H9 (cell line): ENCODE results near the gene SPEN. TPM values are rescaled to one million over a fixed set of nuclear protein-coding genes. Genes with fewer than 3 reads are reported as not detected.
A peak's percentile ranks its signal among the peaks of the same experiment; 100 is the strongest.

ENCODE experiments used
- DNase-seq: peaks from one replicate; pipeline ENCODE4 v3.0.0-alpha.2; 2017
- H2AFZ ChIP-seq: one replicate; pipeline ENCODE4 v1.6.1; 2013; ENCODE audit warnings: mild to moderate bottlenecking, low read length, control low read depth, moderate library complexity
- H2AK5ac ChIP-seq: 2 replicates; pipeline ENCODE4 v1.6.1; 2013; ENCODE audit warnings: low read length, control low read depth, mixed read lengths; ENCODE audit not compliant: insufficient read length
- H2BK120ac ChIP-seq: one replicate; pipeline ENCODE4 v1.6.1; 2013; ENCODE audit warnings: low read depth, mild to moderate bottlenecking, low read length, control low read depth, inconsistent platforms; ENCODE audit not compliant: poor library complexity, severe bottlenecking
- H2BK12ac ChIP-seq: 2 replicates; pipeline ENCODE4 v1.6.1; 2013; ENCODE audit warnings: low read length, control low read depth, mixed read lengths, low read depth; ENCODE audit not compliant: insufficient read length
- H2BK15ac ChIP-seq: 2 replicates; pipeline ENCODE4 v1.6.1; 2013; ENCODE audit warnings: low read depth, low read length, control low read depth
- H2BK20ac ChIP-seq: one replicate; pipeline ENCODE4 v1.6.1; 2013; ENCODE audit warnings: low read depth, mild to moderate bottlenecking, low read length, control low read depth, inconsistent platforms; ENCODE audit not compliant: poor library complexity, severe bottlenecking
- H2BK5ac ChIP-seq: 2 replicates; pipeline ENCODE4 v1.6.1; 2013; ENCODE audit warnings: low read length, control low read depth, mixed read lengths; ENCODE audit not compliant: insufficient read length
- H3K14ac ChIP-seq: 2 replicates; pipeline ENCODE4 v1.6.1; 2013; ENCODE audit warnings: low read length, control low read depth; ENCODE audit not compliant: insufficient read depth
- H3K18ac ChIP-seq: 2 replicates; pipeline ENCODE4 v1.6.1; 2013; ENCODE audit warnings: low read depth, mild to moderate bottlenecking, mixed read lengths, low read length, control low read depth; ENCODE audit not compliant: insufficient read length
- H3K23ac ChIP-seq: 2 replicates; pipeline ENCODE4 v1.6.1; 2013; ENCODE audit warnings: low read length, control low read depth, mixed read lengths, low read depth; ENCODE audit not compliant: insufficient read length
- H3K23me2 ChIP-seq: 2 replicates; pipeline ENCODE4 v1.6.1; 2013; ENCODE audit warnings: low read depth, mild to moderate bottlenecking, mixed read lengths, low read length, control low read depth; ENCODE audit not compliant: insufficient read length, poor library complexity, severe bottlenecking
- H3K27ac ChIP-seq: 2 replicates; pipeline ENCODE4 v1.5.1; 2013; ENCODE audit warnings: low read length, control low read depth, mixed read lengths, low read depth; ENCODE audit not compliant: insufficient read length
- H3K27me3 ChIP-seq: 2 replicates; pipeline ENCODE4 v1.6.1; 2013; ENCODE audit warnings: low read length, control low read depth, inconsistent platforms; ENCODE audit not compliant: insufficient read depth
- H3K4ac ChIP-seq: 2 replicates; pipeline ENCODE4 v1.6.1; 2013; ENCODE audit warnings: low read depth, mild to moderate bottlenecking, control low read depth, inconsistent platforms, low read length, moderate library complexity
- H3K4me1 ChIP-seq: 2 replicates; pipeline ENCODE4 v1.6.1; 2013; ENCODE audit warnings: low read length, control low read depth, inconsistent platforms; ENCODE audit not compliant: insufficient read depth
- H3K4me2 ChIP-seq: 2 replicates; pipeline ENCODE4 v1.6.1; 2013; ENCODE audit warnings: low read length, control low read depth, mixed read lengths; ENCODE audit not compliant: insufficient read length, insufficient read depth
- H3K56ac ChIP-seq: 2 replicates; pipeline ENCODE4 v1.6.1; 2013; ENCODE audit warnings: low read depth, mild to moderate bottlenecking, mixed read lengths, low read length, control low read depth; ENCODE audit not compliant: insufficient read length
- H3K79me1 ChIP-seq: 2 replicates; pipeline ENCODE4 v1.6.1; 2013; ENCODE audit warnings: low read depth, mild to moderate bottlenecking, moderate library complexity, low read length, control low read depth, inconsistent platforms; ENCODE audit not compliant: insufficient read depth, poor library complexity, severe bottlenecking
- H3K79me2 ChIP-seq: 2 replicates; pipeline ENCODE4 v1.6.1; 2013; ENCODE audit warnings: low read length, control low read depth, inconsistent platforms; ENCODE audit not compliant: insufficient read depth
- H3K9ac ChIP-seq: 2 replicates; pipeline ENCODE4 v1.6.1; 2013; ENCODE audit warnings: low read length, control low read depth, mixed read lengths; ENCODE audit not compliant: insufficient read length; ENCODE audit errors: extremely low read depth
- H3K9me3 ChIP-seq: one replicate; pipeline ENCODE4 v1.6.1; 2013; ENCODE audit warnings: low read depth, low read length, inconsistent platforms; ENCODE audit not compliant: control insufficient read depth
- H3T11ph ChIP-seq: one replicate; pipeline ENCODE4 v1.6.1; 2013; ENCODE audit warnings: mild to moderate bottlenecking, low read length, control low read depth, inconsistent platforms
- H4K20me1 ChIP-seq: one replicate; pipeline ENCODE4 v1.6.1; 2013; ENCODE audit not compliant: control insufficient read depth, insufficient read length, insufficient read depth
- H4K5ac ChIP-seq: 2 replicates; pipeline ENCODE4 v1.6.1; 2013; ENCODE audit warnings: low read depth, mild to moderate bottlenecking, mixed read lengths, low read length, control low read depth; ENCODE audit not compliant: insufficient read length
- H4K8ac ChIP-seq: replicated peaks from 2 replicates; pipeline ENCODE4 v1.6.1; 2013; ENCODE audit warnings: low read length, control low read depth, mixed read lengths, low read depth; ENCODE audit not compliant: insufficient read length
- H4K91ac ChIP-seq: 2 replicates; pipeline ENCODE4 v1.6.1; 2013; ENCODE audit warnings: low read depth, mild to moderate bottlenecking, moderate library complexity, mixed read lengths, low read length, control low read depth; ENCODE audit not compliant: insufficient read length
- H3K27ac Mint-ChIP-seq, 3 experiments: 2 replicates in 2 of 3; 3 replicates in 1 of 3; pipeline ENCODE4 v1.8.0; 2020 to 2021; ENCODE audit warnings: mixed read lengths in 3 of 3, mild to moderate bottlenecking in 1 of 3, moderate library complexity in 1 of 3
- H3K27me3 Mint-ChIP-seq: 2 replicates; pipeline ENCODE4 v1.8.0; 2021; ENCODE audit warnings: low read depth, mild to moderate bottlenecking, moderate library complexity, mixed read lengths
- H3K36me3 Mint-ChIP-seq, 3 experiments: 2 replicates in 2 of 3; 3 replicates in 1 of 3; pipeline ENCODE4 v1.8.0; 2020 to 2021; ENCODE audit warnings: low read depth in 3 of 3, mixed read lengths in 3 of 3; ENCODE audit not compliant: insufficient read depth in 1 of 3
- H3K4me1 Mint-ChIP-seq, 2 experiments: 2 replicates each; pipeline ENCODE4 v1.8.0; 2020; ENCODE audit warnings: mixed read lengths in 2 of 2
- H3K4me3 Mint-ChIP-seq, 2 experiments: 2 replicates in 1 of 2; 3 replicates in 1 of 2; pipeline ENCODE4 v1.8.0; 2020 to 2021; ENCODE audit warnings: mild to moderate bottlenecking in 2 of 2, mixed read lengths in 2 of 2, moderate library complexity in 1 of 2
- H3K9me3 Mint-ChIP-seq, 2 experiments: 2 replicates in 1 of 2; 3 replicates in 1 of 2; pipeline ENCODE4 v1.8.0; 2020; ENCODE audit warnings: mild to moderate bottlenecking in 2 of 2, mixed read lengths in 2 of 2, moderate library complexity in 1 of 2
- CTCF ChIP-seq: fragments of 200-600 bp; sonication (generic); conservative IDR thresholded peaks from 3 replicates; pipeline ENCODE4 v1.8.0; 2021; ENCODE audit warnings: antibody characterized with exemption, mild to moderate bottlenecking
- WGBS: extraction: QIAGEN DNeasy Blood & Tissue Kit; methylation state at CpG from one replicate; pipeline ENCODE4 v1.1.7; 2013; ENCODE audit warnings: missing lambda C conversion rate, low lambda C conversion rate, mixed read lengths; ENCODE audit not compliant: insufficient read length; ENCODE audit errors: extremely low coverage; 5-methylcytosine and 5-hydroxymethylcytosine counted together
- total RNA-seq: library from RNA; stranded (reverse); gene quantifications from 2 replicates; pipeline ENCODE4 v1.2.1, GENCODE V29; 2021

Gene SPEN
- total RNA-seq, 1 experiment from 2014 or later, result 59.6 TPM

GRCh38 chr1:15951341-15952153 is 104.0 kb downstream of the SPEN start:
- Histone ChIP-seq H2BK20ac (no peak overlapping the region), H4K5ac (no peak overlapping the region), H4K20me1 (peaks cover 5% of the 10 kb centered on the region), H3K4me1 (peaks cover 8% of the 10 kb centered on the region; the same call in 1 of the 2 replicates), H3K56ac (no peak overlapping the region), H3K9me3 (no peaks in the 10 kb centered on the region), H4K91ac (no peak overlapping the region), H3K27ac (no peak overlapping the region), H3K4ac (no peak overlapping the region), H3K23me2 (no peaks in the 10 kb centered on the region), H3K27me3 (no peaks in the 10 kb centered on the region), H2BK5ac (no peak overlapping the region), H3K14ac (no peak overlapping the region; the same call in 1 of the 2 replicates), H3K79me2 (no peaks in the 10 kb centered on the region; the same call in 1 of the 2 replicates), H3K4me2 (no peak overlapping the region), H3K23ac (no peak overlapping the region), H2BK120ac (no peak overlapping the region), H3K18ac (no peak overlapping the region), H2BK15ac (no peak overlapping the region), H2BK12ac (no peak overlapping the region), H2AK5ac (no peak overlapping the region), H4K8ac (no peak overlapping the region), H3K79me1 (no peaks in the 10 kb centered on the region), H3T11ph (no peak overlapping the region), H3K9ac (no peak overlapping the region), H2AFZ (no peak overlapping the region)
- DNase-seq, result no peak
- Mint-ChIP-seq H3K27me3 (no peaks in the 10 kb centered on the region), H3K9me3 (no peaks in the 10 kb centered on the region), H3K4me3 (no peak overlapping the region; a peak in 1 of 5 replicates), H3K4me1 (peaks cover 53% of the 10 kb centered on the region in 2 experiments), H3K27ac (peak overlapping the region in 2 of 3 experiments; percentile 34 to 84; a peak in 3 of 7 replicates), H3K36me3 (peaks cover 9 to 30% (median 13%) of the 10 kb centered on the region in 3 experiments)
- WGBS, result no CpG with 5 or more reads among the region's 23 CpGs
- no peak for TF ChIP-seq CTCF
